Measurements from ENCODE around the gene MARCHF10.

Gene MARCHF10

GRCh38 chr17:62763891-62764600 is 44.1 kb downstream of the MARCHF10 start:
- no peak for TF ChIP-seq MYC (IDR thresholded peaks at IDR 0.05; ENCODE audit: low read depth, low read length)
- TF ChIP-seq MAX (IDR thresholded peaks at IDR 0.05; ENCODE audit: low read depth, low read length): no peak
- TF ChIP-seq CTCF (IDR thresholded peaks at IDR 0.05; ENCODE audit: low read depth, low read length): no peak
- no peak for TF ChIP-seq POLR2A (IDR thresholded peaks at IDR 0.05; ENCODE audit: extremely low read depth, insufficient read length)
- DNase-seq (ENCODE audit: low read depth): no peak
- no peak overlapping the region for H3K4me3 ChIP-seq (ENCODE audit: low read depth, low read length)

- H3K4me3 ChIP-seq (ENCODE audit: low read depth, low read length): no peak overlapping the region
- no peak for DNase-seq (ENCODE audit: low read depth)
- TF ChIP-seq CTCF (IDR thresholded peaks at IDR 0.05; ENCODE audit: low read depth, low read length): no peak
- TF ChIP-seq MAX (IDR thresholded peaks at IDR 0.05; ENCODE audit: low read depth, low read length): no peak
- TF ChIP-seq MYC (IDR thresholded peaks at IDR 0.05; ENCODE audit: low read depth, low read length): no peak
- TF ChIP-seq POLR2A (IDR thresholded peaks at IDR 0.05; ENCODE audit: extremely low read depth, insufficient read length): no peak
Measured at GRCh38 chr17:62761884-62762283, 46.2 kb downstream of the MARCHF10 start.

GRCh38 chr17:62760945-62761267 is 47.2 kb downstream of the MARCHF10 start:
- no peak for DNase-seq (ENCODE audit: low read depth)
- TF ChIP-seq POLR2A (IDR thresholded peaks at IDR 0.05; ENCODE audit: extremely low read depth, insufficient read length) (no peak), CTCF (IDR thresholded peaks at IDR 0.05; ENCODE audit: low read depth, low read length) (no peak), MYC (IDR thresholded peaks at IDR 0.05; ENCODE audit: low read depth, low read length) (no peak), MAX (IDR thresholded peaks at IDR 0.05; ENCODE audit: low read depth, low read length) (no peak)
- H3K4me3 ChIP-seq (ENCODE audit: low read depth, low read length): no peak overlapping the region

GRCh38 chr17:62760059-62760944 is 47.8 kb downstream of the MARCHF10 start:
- DNase-seq (ENCODE audit: low read depth): no peak
- no peak overlapping the region for H3K4me3 ChIP-seq (ENCODE audit: low read depth, low read length)
- TF ChIP-seq MAX (IDR thresholded peaks at IDR 0.05; ENCODE audit: low read depth, low read length) (no peak), CTCF (IDR thresholded peaks at IDR 0.05; ENCODE audit: low read depth, low read length) (no peak), MYC (IDR thresholded peaks at IDR 0.05; ENCODE audit: low read depth, low read length) (no peak), POLR2A (IDR thresholded peaks at IDR 0.05; ENCODE audit: extremely low read depth, insufficient read length) (no peak)

GRCh38 chr17:62757500-62757951 is 50.6 kb downstream of the MARCHF10 start:
- TF ChIP-seq MAX (IDR thresholded peaks at IDR 0.05; ENCODE audit: low read depth, low read length) (no peak), POLR2A (IDR thresholded peaks at IDR 0.05; ENCODE audit: extremely low read depth, insufficient read length) (no peak), MYC (IDR thresholded peaks at IDR 0.05; ENCODE audit: low read depth, low read length) (no peak), CTCF (IDR thresholded peaks at IDR 0.05; ENCODE audit: low read depth, low read length) (no peak)
- H3K4me3 ChIP-seq (ENCODE audit: low read depth, low read length): no peak overlapping the region
- no peak for DNase-seq (ENCODE audit: low read depth)

All from NB4 (cell line).